HepG2 (cell line): ENCODE results near the gene GNB3. TPM values are rescaled to one million over a fixed set of nuclear protein-coding genes. Genes with fewer than 3 reads are reported as not detected.

ENCODE experiments used
- ARID5B ChIP-seq: IDR thresholded peaks from 2 replicates; pipeline ENCODE4 v1.4.0; 2020; ENCODE audit warnings: mild to moderate bottlenecking, missing genetic modification reagents
- CHD2 ChIP-seq: IDR thresholded peaks from 2 replicates; pipeline ENCODE4 v1.6.1; 2011; ENCODE audit warnings: low read depth, low read length, improper control_type of control experiment
- CREBL2 ChIP-seq: sonication (generic); formaldehyde crosslinking; IDR thresholded peaks from 2 replicates; pipeline ENCODE4 v1.8.1; 2023; ENCODE audit warnings: missing genetic modification reagents, mild to moderate bottlenecking, borderline replicate concordance
- GFI1 ChIP-seq: sonication (generic); formaldehyde crosslinking; IDR thresholded peaks from 2 replicates; pipeline ENCODE4 v1.5.0; 2020; ENCODE audit warnings: missing genetic modification reagents, mild to moderate bottlenecking, borderline replicate concordance
- HNF4G ChIP-seq, 2 experiments: sonication (generic) in 1 of 2; formaldehyde crosslinking in 1 of 2; IDR thresholded peaks; 2 replicates each; pipeline versions ENCODE4 v1.4.0 to v1.6.1; 2011 to 2020; ENCODE audit warnings: borderline replicate concordance in 2 of 2, low read depth in 2 of 2, mild to moderate bottlenecking in 2 of 2, low read length in 1 of 2, missing genetic modification reagents in 1 of 2, moderate library complexity in 1 of 2
- HOXD1 ChIP-seq: sonication (generic); formaldehyde crosslinking; IDR thresholded peaks from 2 replicates; pipeline ENCODE4 v1.5.0; 2020; ENCODE audit warnings: missing genetic modification reagents
- KLF13 ChIP-seq: sonication (generic); formaldehyde crosslinking; IDR thresholded peaks from 2 replicates; pipeline ENCODE4 v1.4.0; 2020; ENCODE audit warnings: mild to moderate bottlenecking, missing genetic modification reagents
- MTF2 ChIP-seq: sonication (generic); formaldehyde crosslinking; IDR thresholded peaks from 2 replicates; pipeline ENCODE4 v1.5.0; 2020; ENCODE audit warnings: missing genetic modification reagents, borderline replicate concordance
- MXI1 ChIP-seq: IDR thresholded peaks from 3 replicates; pipeline ENCODE4 v1.6.1; 2012; ENCODE audit warnings: low read depth, low read length, inconsistent platforms, borderline replicate concordance
- NONO ChIP-seq, 2 experiments: fragments of 450-650 bp in 1 of 2; sonication (generic) in 1 of 2; formaldehyde crosslinking in 1 of 2; IDR thresholded peaks in 1 of 2; conservative IDR thresholded peaks in 1 of 2; 2 replicates each; pipeline versions ENCODE4 v1.6.1 to v1.8.0; 2017 to 2022; ENCODE audit warnings: mild to moderate bottlenecking in 1 of 2, missing genetic modification reagents in 1 of 2, moderate library complexity in 1 of 2
- REXO4 ChIP-seq: sonication (generic); formaldehyde crosslinking; IDR thresholded peaks from 2 replicates; pipeline ENCODE4 v1.8.0; 2022; ENCODE audit warnings: missing genetic modification reagents, mild to moderate bottlenecking, borderline replicate concordance
- RFX5 ChIP-seq: IDR thresholded peaks from 2 replicates; pipeline ENCODE4 v1.6.1; 2011; ENCODE audit warnings: low read depth, low read length, improper control_type of control experiment
- SIN3B ChIP-seq: fragments of 150-350 bp; IDR thresholded peaks from 2 replicates; pipeline ENCODE4 v1.6.1; 2014; ENCODE audit warnings: low read length
- SP1 ChIP-seq, 2 experiments: fragments of 450-650 bp in 1 of 2; sonication (generic) in 1 of 2; formaldehyde crosslinking in 1 of 2; IDR thresholded peaks; 2 replicates each; pipeline versions ENCODE4 v1.4.0 to v1.6.1; 2016 to 2020; ENCODE audit warnings: missing genetic modification reagents in 1 of 2
- TOPORS ChIP-seq: sonication (generic); formaldehyde crosslinking; IDR thresholded peaks from 2 replicates; pipeline ENCODE4 v1.8.0; 2023; ENCODE audit warnings: mild to moderate bottlenecking, missing genetic modification reagents
- TP53 ChIP-seq: sonication (generic); formaldehyde crosslinking; conservative IDR thresholded peaks from 2 replicates; pipeline ENCODE4 v1.4.0; 2020; ENCODE audit warnings: missing genetic modification reagents
- ZFAT ChIP-seq: sonication (generic); formaldehyde crosslinking; conservative IDR thresholded peaks from 2 replicates; pipeline ENCODE4 v1.8.1; 2023; ENCODE audit warnings: missing genetic modification reagents, inconsistent platforms
- ZNF224 ChIP-seq: sonication (generic); formaldehyde crosslinking; IDR thresholded peaks from 2 replicates; pipeline ENCODE4 v1.5.0; 2020; ENCODE audit warnings: mild to moderate bottlenecking, missing genetic modification reagents
- polyA plus RNA-seq, 8 experiments: library from polyadenylated mRNA; depleted of rRNA in 3 of 8; stranded (reverse) in 7 of 8; unstranded in 1 of 8; fragments of >200 nt; fragmentation: Illumina TruSeq in 4 of 8; extraction: Trizol in 4 of 8; gene quantifications; 2 replicates each; pipeline versions ENCODE4 v1.2.1 to v1.2.3, GENCODE V29; 2011 to 2016; ENCODE audit warnings: low read depth in 4 of 8, missing spikeins in 1 of 8, mixed read lengths in 1 of 8; ENCODE audit not compliant: insufficient read depth in 1 of 8
- total RNA-seq, 5 experiments: library from RNA; depleted of rRNA; stranded (reverse); fragments of >200 nt; fragmentation: Illumina TruSeq; extraction: Trizol; gene quantifications; 2 replicates each; pipeline ENCODE4 v1.2.3, GENCODE V29; 2016; ENCODE audit warnings: low read depth in 1 of 5
- TF ChIP-seq, protein P1 (sequence below): IDR thresholded peaks from 2 replicates; pipeline ENCODE4 v1.6.1; 2016; ENCODE audit warnings: missing compliant biosample characterization, missing genetic modification reagents, borderline replicate concordance
- TF ChIP-seq, protein P2 (sequence below), 2 experiments: fragments of 450-650 bp in 1 of 2; sonication (generic) in 1 of 2; formaldehyde crosslinking; IDR thresholded peaks; 2 replicates each; pipeline versions ENCODE4 v1.5.0 to v1.8.0; 2020 to 2022; ENCODE audit warnings: mild to moderate bottlenecking in 1 of 2, missing genetic modification reagents in 1 of 2

Gene GNB3
- total and polyA plus RNA-seq, 2 of the 13 experiments (the other 11 are each of a cell fraction or from before 2014, with no cell fraction given) = 1.3 to 3.6 TPM

DNA sequence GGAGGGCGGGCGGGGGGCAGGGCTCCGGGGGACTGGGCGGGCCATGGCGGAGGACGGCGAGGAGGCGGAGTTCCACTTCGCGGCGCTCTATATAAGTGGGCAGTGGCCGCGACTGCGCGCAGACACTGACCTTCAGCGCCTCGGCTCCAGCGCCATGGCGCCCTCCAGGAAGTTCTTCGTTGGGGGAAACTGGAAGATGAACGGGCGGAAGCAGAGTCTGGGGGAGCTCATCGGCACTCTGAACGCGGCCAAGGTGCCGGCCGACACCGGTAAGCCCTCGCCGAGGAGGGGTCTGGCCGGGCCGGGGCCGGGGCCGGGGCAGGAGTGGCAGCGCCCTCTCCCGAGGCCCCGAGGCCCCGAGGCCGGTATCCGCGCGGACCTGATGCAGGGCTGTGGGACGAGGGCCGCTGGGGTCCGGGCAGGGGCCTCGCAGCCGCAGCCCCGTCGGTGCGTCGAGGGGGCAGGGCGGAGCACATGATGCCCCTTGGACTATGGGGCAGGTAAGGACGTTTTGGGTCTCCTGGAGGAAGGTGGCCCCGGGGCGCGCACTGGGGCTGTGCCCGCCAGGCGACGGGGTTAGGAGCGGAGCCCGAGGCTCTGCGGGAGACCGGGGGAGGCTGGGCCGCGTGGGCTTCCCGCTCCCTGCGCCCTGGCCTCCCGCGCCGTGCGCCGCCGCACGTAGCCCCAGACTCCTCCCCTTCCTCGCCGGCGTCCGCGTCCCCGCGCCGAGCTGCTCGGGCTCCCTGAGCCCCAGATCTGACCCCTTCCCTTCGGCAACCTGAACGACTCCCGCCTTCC lies 26.9 kb downstream of the GNB3 start, which contains the start of gene TPI1 (continued):
- TF ChIP-seq, protein P1, sequence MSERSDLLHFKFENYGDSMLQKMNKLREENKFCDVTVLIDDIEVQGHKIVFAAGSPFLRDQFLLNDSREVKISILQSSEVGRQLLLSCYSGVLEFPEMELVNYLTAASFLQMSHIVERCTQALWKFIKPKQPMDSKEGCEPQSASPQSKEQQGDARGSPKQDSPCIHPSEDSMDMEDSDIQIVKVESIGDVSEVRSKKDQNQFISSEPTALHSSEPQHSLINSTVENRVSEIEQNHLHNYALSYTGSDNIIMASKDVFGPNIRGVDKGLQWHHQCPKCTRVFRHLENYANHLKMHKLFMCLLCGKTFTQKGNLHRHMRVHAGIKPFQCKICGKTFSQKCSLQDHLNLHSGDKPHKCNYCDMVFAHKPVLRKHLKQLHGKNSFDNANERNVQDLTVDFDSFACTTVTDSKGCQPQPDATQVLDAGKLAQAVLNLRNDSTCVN (CRISPR knock-in tag) = no peak
- TF ChIP-seq TOPORS (0 out of 2 replicates have a peak, but pooled peaks have one; percentile 74), KLF13 (CRISPR knock-in tag) (no peak), ZFAT (no peak), NONO (IDR thresholded peaks at IDR 0.05) (no peak), NONO (CRISPR knock-in tag; conservative IDR thresholded peaks at IDR 0.05) (peak; percentile 79; the same call in 1 of the 2 replicates), MXI1 (peak; percentile 37; the same call in 1 of the 3 replicates), GFI1 (0 out of 2 replicates have a peak, but pooled peaks have one; percentile 26), CHD2 (no peak), MTF2 (no peak), SIN3B (0 out of 2 replicates have a peak, but pooled peaks have one; percentile 55), ARID5B (CRISPR knock-in tag) (no peak), SP1 (IDR thresholded peaks at IDR 0.05) (no peak), SP1 (CRISPR knock-in tag; IDR thresholded peaks at IDR 0.05) (peak; percentile 65), REXO4 (CRISPR knock-in tag) (no peak), CREBL2 (peak; percentile 45; the same call in 1 of the 2 replicates), HNF4G (IDR thresholded peaks at IDR 0.05; ENCODE audit: borderline replicate concordance, low read depth, low read length) (peak; percentile 28), HNF4G (CRISPR knock-in tag; IDR thresholded peaks at IDR 0.05; ENCODE audit: borderline replicate concordance, low read depth) (no peak), HOXD1 (CRISPR knock-in tag) (peak; percentile 64; the same call in 1 of the 2 replicates), ZNF224 (no peak), RFX5 (no peak), TP53 (CRISPR knock-in tag) (no peak)
- TF ChIP-seq, protein P2, sequence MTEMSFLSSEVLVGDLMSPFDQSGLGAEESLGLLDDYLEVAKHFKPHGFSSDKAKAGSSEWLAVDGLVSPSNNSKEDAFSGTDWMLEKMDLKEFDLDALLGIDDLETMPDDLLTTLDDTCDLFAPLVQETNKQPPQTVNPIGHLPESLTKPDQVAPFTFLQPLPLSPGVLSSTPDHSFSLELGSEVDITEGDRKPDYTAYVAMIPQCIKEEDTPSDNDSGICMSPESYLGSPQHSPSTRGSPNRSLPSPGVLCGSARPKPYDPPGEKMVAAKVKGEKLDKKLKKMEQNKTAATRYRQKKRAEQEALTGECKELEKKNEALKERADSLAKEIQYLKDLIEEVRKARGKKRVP (CRISPR knock-in tag; IDR thresholded peaks at IDR 0.05) = no peak
